ENCODE results near the gene HCN1.

GRCh38 chr5:45507178-45507577 lies 189.0 kb downstream of the HCN1 start:
- TF ChIP-seq, protein P1, sequence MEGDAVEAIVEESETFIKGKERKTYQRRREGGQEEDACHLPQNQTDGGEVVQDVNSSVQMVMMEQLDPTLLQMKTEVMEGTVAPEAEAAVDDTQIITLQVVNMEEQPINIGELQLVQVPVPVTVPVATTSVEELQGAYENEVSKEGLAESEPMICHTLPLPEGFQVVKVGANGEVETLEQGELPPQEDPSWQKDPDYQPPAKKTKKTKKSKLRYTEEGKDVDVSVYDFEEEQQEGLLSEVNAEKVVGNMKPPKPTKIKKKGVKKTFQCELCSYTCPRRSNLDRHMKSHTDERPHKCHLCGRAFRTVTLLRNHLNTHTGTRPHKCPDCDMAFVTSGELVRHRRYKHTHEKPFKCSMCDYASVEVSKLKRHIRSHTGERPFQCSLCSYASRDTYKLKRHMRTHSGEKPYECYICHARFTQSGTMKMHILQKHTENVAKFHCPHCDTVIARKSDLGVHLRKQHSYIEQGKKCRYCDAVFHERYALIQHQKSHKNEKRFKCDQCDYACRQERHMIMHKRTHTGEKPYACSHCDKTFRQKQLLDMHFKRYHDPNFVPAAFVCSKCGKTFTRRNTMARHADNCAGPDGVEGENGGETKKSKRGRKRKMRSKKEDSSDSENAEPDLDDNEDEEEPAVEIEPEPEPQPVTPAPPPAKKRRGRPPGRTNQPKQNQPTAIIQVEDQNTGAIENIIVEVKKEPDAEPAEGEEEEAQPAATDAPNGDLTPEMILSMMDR (IDR thresholded peaks at IDR 0.05): no peak
- TF ChIP-seq POLR2A (IDR thresholded peaks at IDR 0.05): no peak

Measured in suprapubic skin (tissue), 3 donors.